Activated CD8-positive, alpha-beta T cell treated with anti-CD3 and anti-CD28 coated beads for 36 hours (primary cell): ENCODE results near the gene PPP2R3B. TPM values are rescaled to one million over a fixed set of nuclear protein-coding genes. Genes with fewer than 3 reads are reported as not detected.

Experiments used
- ATAC-seq: fragments of 200-7000 bp; cut with Tn5 transposase; one replicate; pipeline ENCODE4 v1.10.0; 2021; ENCODE audit warnings: mild to moderate bottlenecking, moderate library complexity
- CTCF ChIA-PET: fragments of 350-600 bp; sonication (Branson Sonifier 250); formaldehyde crosslinking; loops from one replicate; lab custom pipeline; 2021; ENCODE audit warnings: antibody characterized with exemption; lab: Charles Lee
- POLR2A ChIA-PET: fragments of 350-600 bp; sonication (Branson Sonifier 250); formaldehyde crosslinking; loops from one replicate; lab custom pipeline; 2021; ENCODE audit warnings: antibody characterized with exemption; lab: Charles Lee
- DNase-seq: peaks from one replicate; pipeline ENCODE4 v3.0.0-alpha.2; 2020
- H3K27ac Mint-ChIP-seq: one replicate; pipeline ENCODE4 v1.8.0; 2021; ENCODE audit warnings: mild to moderate bottlenecking, mixed read lengths
- H3K27me3 Mint-ChIP-seq: one replicate; pipeline ENCODE4 v1.8.0; 2021; ENCODE audit warnings: mixed read lengths
- H3K36me3 Mint-ChIP-seq: one replicate; pipeline ENCODE4 v1.8.0; 2021; ENCODE audit warnings: low read depth, mixed read lengths
- H3K4me1 Mint-ChIP-seq: one replicate; pipeline ENCODE4 v1.8.0; 2021; ENCODE audit warnings: low read depth, mixed read lengths
- H3K4me3 Mint-ChIP-seq: one replicate; pipeline ENCODE4 v1.8.0; 2021; ENCODE audit warnings: mild to moderate bottlenecking, moderate library complexity, mixed read lengths
- H3K9me3 Mint-ChIP-seq: one replicate; pipeline ENCODE4 v1.8.0; 2021; ENCODE audit warnings: mixed read lengths
- CTCF ChIP-seq: fragments of 200-600 bp; IDR thresholded peaks from one replicate; pipeline ENCODE4 v1.8.0; 2022; ENCODE audit warnings: antibody characterized with exemption, mild to moderate bottlenecking
- intact Hi-C: fragments of 100-400 bp; cut with micrococcal nuclease; formaldehyde crosslinking; loops from one replicate; pipeline ENCODE4 v1.10.0; 2022
- total RNA-seq, 2 experiments: library from RNA; stranded (reverse); gene quantifications; one replicate each; pipeline ENCODE4 v1.2.3, GENCODE V29; 2021

Gene PPP2R3B
- total RNA-seq, 2 experiments from 2014 or later: 44.9 to 45.7 TPM

- TF ChIP-seq CTCF: no peak
- no peaks in the 10 kb centered on the region for H3K9me3 Mint-ChIP-seq
- intact Hi-C loops: no loop called here
- peaks cover 33% of the 10 kb centered on the region for H3K4me1 Mint-ChIP-seq
- peak overlapping the region; percentile 46 for H3K4me3 Mint-ChIP-seq
- H3K36me3 Mint-ChIP-seq: peaks cover 12% of the 10 kb centered on the region
- peaks cover 29% of the 10 kb centered on the region for H3K27me3 Mint-ChIP-seq
- CTCF ChIA-PET: no interaction called here
- POLR2A ChIA-PET: no interaction called here
- no peak for ATAC-seq
- H3K27ac Mint-ChIP-seq: no peak overlapping the region
- no peak for DNase-seq
Observed at GRCh38 chrX:370244-370962, 16.3 kb downstream of the PPP2R3B start.

GRCh38 chrX:369563-370101, 17.1 kb downstream of the PPP2R3B start:
- DNase-seq: no peak
- H3K4me1 Mint-ChIP-seq: peaks cover 26% of the 10 kb centered on the region
- H3K9me3 Mint-ChIP-seq: no peaks in the 10 kb centered on the region
- TF ChIP-seq CTCF: no peak
- intact Hi-C loops: no loop called here
- peaks cover 12% of the 10 kb centered on the region for H3K36me3 Mint-ChIP-seq
- H3K27ac Mint-ChIP-seq: no peak overlapping the region
- ATAC-seq: no peak
- no peak overlapping the region for H3K4me3 Mint-ChIP-seq
- ChIA-PET CTCF (no interaction called here), POLR2A (no interaction called here)
- H3K27me3 Mint-ChIP-seq: peaks cover 21% of the 10 kb centered on the region

- H3K27me3 Mint-ChIP-seq: peaks cover 17% of the 10 kb centered on the region
- H3K9me3 Mint-ChIP-seq: no peaks in the 10 kb centered on the region
- DNase-seq (no peak), ATAC-seq (no peak)
- ChIA-PET POLR2A (no interaction called here), CTCF (no interaction called here)
- intact Hi-C loops: no loop called here
- H3K36me3 Mint-ChIP-seq: peaks cover 12% of the 10 kb centered on the region
- H3K4me1 Mint-ChIP-seq: peaks cover 21% of the 10 kb centered on the region
- no peak for TF ChIP-seq CTCF
- no peak overlapping the region for H3K4me3 Mint-ChIP-seq
- H3K27ac Mint-ChIP-seq: no peak overlapping the region
Observed at GRCh38 chrX:368811-369562, 17.7 kb downstream of the PPP2R3B start.

- Mint-ChIP-seq H3K4me1 (peaks cover 21% of the 10 kb centered on the region), H3K36me3 (peaks cover 20% of the 10 kb centered on the region), H3K4me3 (no peak overlapping the region), H3K27me3 (peaks cover 15% of the 10 kb centered on the region), H3K9me3 (no peaks in the 10 kb centered on the region), H3K27ac (no peak overlapping the region)
- intact Hi-C loops: no loop called here
- DNase-seq: no peak
- no peak for TF ChIP-seq CTCF
- ATAC-seq: no peak
- ChIA-PET POLR2A (no interaction called here), CTCF (no interaction called here)
Observed at GRCh38 chrX:367866-368265, 18.8 kb downstream of the PPP2R3B start.

GRCh38 chrX:367349-367748, 19.4 kb downstream of the PPP2R3B start:
- ATAC-seq (no peak), DNase-seq (no peak)
- ChIA-PET POLR2A (no interaction called here), CTCF (no interaction called here)
- Mint-ChIP-seq H3K36me3 (peaks cover 23% of the 10 kb centered on the region), H3K9me3 (no peaks in the 10 kb centered on the region), H3K27me3 (peaks cover 12% of the 10 kb centered on the region), H3K27ac (no peak overlapping the region), H3K4me1 (peaks cover 19% of the 10 kb centered on the region), H3K4me3 (no peak overlapping the region)
- no peak for TF ChIP-seq CTCF
- intact Hi-C loops: no loop called here
